Keratinocyte (primary cell): Measurements from ENCODE around the gene LRRTM3.

Source experiments
- CTCF ChIP-seq, 3 experiments: IDR thresholded peaks in 1 of 3; conservative IDR thresholded peaks in 1 of 3; optimal IDR thresholded peaks in 1 of 3; 2 replicates in 2 of 3; 3 replicates in 1 of 3; pipeline versions ENCODE3 to v1.5.1; 2011; ENCODE audit warnings: low read length in 3 of 3, mild to moderate bottlenecking in 3 of 3, moderate library complexity in 2 of 3, control low read depth in 1 of 3, inconsistent platforms in 1 of 3; ENCODE audit not compliant: insufficient read depth in 2 of 3; ENCODE audit errors: extremely low read depth in 1 of 3
- EZH2 ChIP-seq: IDR thresholded peaks from one replicate; pipeline ENCODE4 v1.6.1; 2012; ENCODE audit warnings: inconsistent platforms, mild to moderate bottlenecking, low read length, moderate library complexity

- TF ChIP-seq CTCF (optimal IDR thresholded peaks at IDR 0.05 in 1 of 3, IDR thresholded peaks at IDR 0.05 in 1 of 3, conservative IDR thresholded peaks at IDR 0.05 in 1 of 3; ENCODE audit: extremely low read depth in 1 of 3, insufficient read depth in 2 of 3, low read length in 3 of 3): no peak
- TF ChIP-seq EZH2: no peak
These were observed 9.8 kb upstream of the LRRTM3 start for GRCh38 chr10:66916030-66916429.
